DOHH2 (cell line): ENCODE data around the gene POLRMT.

Source experiments
- H3F3A ChIP-seq: fragments of 200-600 bp; sonication (generic), shearing (Covaris generic); 2 replicates; pipeline ENCODE4 v1.6.0; 2016; ENCODE audit warnings: antibody characterized with exemption, mild to moderate bottlenecking; ENCODE audit not compliant: control insufficient read depth, insufficient read depth
- H3K27ac ChIP-seq: fragments of 200-600 bp; sonication (generic); 2 replicates; pipeline ENCODE4 v1.5.1; 2014; ENCODE audit warnings: low read depth, mild to moderate bottlenecking, low read length, moderate library complexity
- H3K27me3 ChIP-seq: fragments of 200-600 bp; sonication (generic); 2 replicates; pipeline ENCODE4 v1.6.1; 2014; ENCODE audit warnings: mild to moderate bottlenecking, low read length, mixed read lengths; ENCODE audit not compliant: control insufficient read depth
- H3K36me3 ChIP-seq: fragments of 200-600 bp; sonication (generic); 2 replicates; pipeline ENCODE4 v1.6.1; 2014; ENCODE audit warnings: mild to moderate bottlenecking, low read length, moderate library complexity, mixed read lengths; ENCODE audit not compliant: control insufficient read depth
- H3K4me1 ChIP-seq: fragments of 200-600 bp; sonication (generic); 2 replicates; pipeline ENCODE4 v1.6.1; 2014; ENCODE audit warnings: mild to moderate bottlenecking, low read length, mixed read lengths; ENCODE audit not compliant: control insufficient read depth
- H3K4me2 ChIP-seq: fragments of 200-600 bp; sonication (generic); 2 replicates; pipeline ENCODE4 v1.6.0; 2014; ENCODE audit warnings: mild to moderate bottlenecking, low read length, moderate library complexity
- H3K4me3 ChIP-seq: fragments of 200-600 bp; sonication (generic); 2 replicates; pipeline ENCODE4 v1.5.1; 2014; ENCODE audit warnings: mild to moderate bottlenecking, low read length, mixed read lengths
- H3K79me2 ChIP-seq: fragments of 200-600 bp; sonication (generic); 2 replicates; pipeline ENCODE4 v1.6.1; 2014; ENCODE audit warnings: mild to moderate bottlenecking, low read length, mixed read lengths; ENCODE audit not compliant: control insufficient read depth
- H3K9me2 ChIP-seq: fragments of 200-600 bp; sonication (generic); replicated peaks from 2 replicates; pipeline ENCODE4 v1.6.1; 2014; ENCODE audit warnings: mild to moderate bottlenecking, low read length, mixed read lengths; ENCODE audit not compliant: control insufficient read depth
- H3K9me3 ChIP-seq: fragments of 200-600 bp; sonication (generic); 2 replicates; pipeline ENCODE4 v1.6.1; 2014; ENCODE audit warnings: antibody characterized with exemption, low read length, mixed read lengths; ENCODE audit not compliant: control insufficient read depth, insufficient read depth
- H4K20me1 ChIP-seq: fragments of 200-600 bp; sonication (generic); 2 replicates; pipeline ENCODE4 v1.6.0; 2014; ENCODE audit warnings: low read depth, mild to moderate bottlenecking, antibody characterized with exemption, low read length, moderate library complexity; ENCODE audit not compliant: control insufficient read depth, insufficient read depth
- CTCF ChIP-seq: fragments of 200-600 bp; sonication (generic); IDR thresholded peaks from one replicate; pipeline ENCODE4 v1.5.1; 2014; ENCODE audit warnings: antibody characterized with exemption, mild to moderate bottlenecking, low read depth, low read length; ENCODE audit not compliant: poor library complexity, severe bottlenecking
- EZH2phosphoT487 ChIP-seq: fragments of 200-600 bp; sonication (generic); IDR thresholded peaks from 2 replicates; pipeline ENCODE4 v1.6.1; 2017; ENCODE audit warnings: borderline replicate concordance, mild to moderate bottlenecking, antibody characterized with exemption, low read length, moderate library complexity, mixed read lengths

POLRMT gene

GRCh38 chr19:579111-579841 lies 54.1 kb downstream of the POLRMT start:
- no peak overlapping the region for H3K4me2 ChIP-seq
- H3K4me3 ChIP-seq, result no peak overlapping the region
- peaks cover 14% of the 10 kb centered on the region for H4K20me1 ChIP-seq
- no peak overlapping the region for H3K27ac ChIP-seq
- peaks cover 10% of the 10 kb centered on the region for H3K4me1 ChIP-seq
- peaks cover 67% of the 10 kb centered on the region for H3K36me3 ChIP-seq
- peaks cover 62% of the 10 kb centered on the region for H3K79me2 ChIP-seq
- H3K9me3 ChIP-seq, result no peaks in the 10 kb centered on the region
- H3K27me3 ChIP-seq, result no peaks in the 10 kb centered on the region
- TF ChIP-seq CTCF, result no peak
- no peak for TF ChIP-seq EZH2phosphoT487
- no peaks in the 10 kb centered on the region for H3F3A ChIP-seq
- no peaks in the 10 kb centered on the region for H3K9me2 ChIP-seq

DNA sequence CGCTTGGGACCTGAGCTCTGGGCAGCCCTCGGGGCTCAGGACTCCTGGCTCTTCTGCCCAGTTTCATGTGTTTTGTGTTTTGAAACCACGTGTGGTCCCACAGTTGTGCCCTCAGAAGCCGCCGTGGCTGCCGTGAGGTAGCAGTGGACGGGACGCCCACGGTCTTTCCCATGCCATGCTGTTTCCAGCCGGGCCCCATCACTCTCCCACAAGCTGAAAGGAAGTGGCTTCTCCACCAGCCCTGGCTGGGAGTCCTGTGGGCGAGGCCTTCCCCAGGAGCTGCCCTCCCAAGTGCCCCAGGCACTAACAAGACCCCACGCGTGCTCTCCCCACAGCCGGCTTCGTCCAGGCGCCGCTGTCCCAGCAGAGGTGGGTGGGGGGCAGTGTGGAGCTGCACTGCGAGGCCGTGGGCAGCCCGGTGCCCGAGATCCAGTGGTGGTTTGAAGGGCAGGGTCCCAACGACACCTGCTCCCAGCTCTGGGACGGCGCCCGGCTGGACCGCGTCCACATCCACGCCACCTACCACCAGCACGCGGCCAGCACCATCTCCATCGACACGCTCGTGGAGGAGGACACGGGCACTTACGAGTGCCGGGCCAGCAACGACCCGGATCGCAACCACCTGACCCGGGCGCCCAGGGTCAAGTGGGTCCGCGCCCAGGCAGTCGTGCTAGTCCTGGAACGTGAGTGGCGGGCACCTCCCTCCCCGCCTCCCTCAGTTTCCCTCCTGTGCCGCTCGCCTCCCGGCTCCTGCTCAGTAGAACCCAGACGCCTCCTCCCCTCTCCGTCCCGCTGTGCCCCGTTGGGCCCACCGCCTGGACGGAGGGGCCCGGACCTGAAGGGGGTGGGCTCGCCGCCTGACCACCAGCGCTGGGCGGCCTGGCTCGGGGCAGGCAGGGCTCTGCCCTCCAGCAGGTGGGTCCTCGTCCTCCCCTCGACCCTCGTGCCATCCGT lies 55.6 kb downstream of the POLRMT start:
- Histone ChIP-seq H3F3A (no peaks in the 10 kb centered on the region), H3K9me3 (no peaks in the 10 kb centered on the region), H3K27ac (no peak overlapping the region), H3K4me3 (no peak overlapping the region), H3K79me2 (peaks cover 77% of the 10 kb centered on the region), H3K4me2 (no peak overlapping the region), H3K27me3 (no peaks in the 10 kb centered on the region), H4K20me1 (peaks cover 22% of the 10 kb centered on the region), H3K36me3 (peaks cover 68% of the 10 kb centered on the region), H3K9me2 (no peaks in the 10 kb centered on the region), H3K4me1 (peaks cover 16% of the 10 kb centered on the region)
- TF ChIP-seq EZH2phosphoT487, result no peak
- TF ChIP-seq CTCF, result no peak

- Histone ChIP-seq H3K79me2 (peaks cover 81% of the 10 kb centered on the region), H3K4me2 (no peak overlapping the region), H3K4me1 (peaks cover 16% of the 10 kb centered on the region), H3K36me3 (peaks cover 69% of the 10 kb centered on the region), H4K20me1 (peaks cover 22% of the 10 kb centered on the region), H3K4me3 (no peak overlapping the region), H3F3A (peaks cover 2% of the 10 kb centered on the region), H3K27ac (no peak overlapping the region), H3K9me3 (no peaks in the 10 kb centered on the region), H3K9me2 (no peaks in the 10 kb centered on the region), H3K27me3 (no peaks in the 10 kb centered on the region)
- TF ChIP-seq CTCF (no peak), EZH2phosphoT487 (no peak)
Observed at GRCh38 chr19:576768-577438, 56.4 kb downstream of the POLRMT start.
